ENCODE measurements around the gene WNT2B.

The WNT2B gene

DNA sequence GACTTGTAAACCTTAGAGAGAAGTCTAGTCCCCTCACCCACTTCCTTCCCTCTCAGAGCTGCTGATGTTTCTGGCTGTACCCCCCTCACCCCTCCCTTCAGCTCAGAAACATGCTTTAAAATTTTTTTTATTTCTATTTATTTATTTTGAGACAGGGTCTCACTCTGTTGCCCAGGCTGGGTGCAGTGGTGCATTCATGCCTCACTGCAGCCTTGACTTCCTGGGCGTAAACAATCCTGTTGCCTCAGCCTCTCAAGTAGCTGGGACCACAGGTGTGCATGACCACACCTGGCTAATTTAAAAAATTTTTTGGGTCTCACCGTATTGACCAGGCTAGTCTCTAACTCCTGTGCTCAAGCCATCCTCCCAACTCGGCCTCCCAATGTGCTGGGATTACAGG lies 2.9 kb upstream of the WNT2B start:
- no peak for DNase-seq

DNA sequence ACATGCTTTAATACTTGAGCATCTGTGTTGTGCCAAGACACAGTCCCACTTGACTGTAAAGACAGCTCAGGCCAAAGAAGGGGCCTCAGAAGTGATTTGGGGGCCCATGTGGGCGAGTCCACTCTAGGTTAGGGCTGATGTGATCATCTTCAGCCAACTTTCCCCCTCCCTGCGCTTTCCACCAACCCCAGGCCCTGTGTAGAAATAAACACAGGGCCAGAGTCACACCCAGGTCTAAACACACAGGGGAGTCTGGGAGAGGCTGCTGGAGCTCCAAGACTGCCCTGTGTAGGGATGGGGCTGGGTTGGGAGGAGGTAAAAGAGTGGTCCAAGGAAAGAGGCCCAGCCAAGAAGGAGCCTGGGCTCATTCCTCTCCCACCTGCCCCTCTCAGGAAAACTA lies 2.5 kb upstream of the WNT2B start:
- no peak for DNase-seq

DNA sequence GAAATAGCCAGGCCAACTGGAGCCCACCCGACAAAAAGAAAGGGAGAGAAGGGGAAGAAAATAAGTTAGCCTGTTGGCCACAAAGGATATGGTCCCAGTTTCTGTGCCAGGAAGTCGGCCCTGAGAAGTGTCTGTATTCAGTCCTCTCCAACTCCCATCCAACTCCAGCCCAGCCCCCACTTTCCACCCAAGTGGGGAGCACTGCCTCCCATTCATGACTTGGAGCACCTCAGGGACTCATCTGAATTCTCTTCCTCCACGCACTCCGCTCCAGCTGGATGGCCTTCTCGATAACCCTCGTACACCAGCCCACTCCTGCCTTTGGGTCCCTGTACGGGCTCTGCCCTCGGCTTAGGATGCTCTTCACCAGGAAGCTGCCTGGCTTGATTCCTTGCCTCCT lies 2.0 kb upstream of the WNT2B start:
- DNase-seq = no peak

DNA sequence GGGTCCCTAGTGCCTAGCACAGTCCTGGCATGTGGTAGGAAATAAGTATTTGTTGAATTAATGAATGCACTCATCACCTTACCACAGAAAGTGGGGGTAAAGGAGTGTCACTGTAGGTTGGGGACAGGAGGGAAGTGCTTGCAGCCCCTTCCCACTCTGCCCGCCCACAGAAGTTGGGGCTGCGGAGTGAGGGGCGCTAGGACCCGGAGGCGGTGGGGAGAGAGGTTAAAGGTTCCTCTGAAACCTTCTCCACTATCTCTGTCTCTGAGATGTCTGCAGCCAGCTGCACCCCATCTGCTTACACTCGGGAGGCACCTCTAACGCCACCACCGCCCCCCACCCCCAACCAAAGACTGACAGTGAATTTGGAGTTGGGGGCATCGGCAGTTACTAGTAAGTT lies 1.4 kb upstream of the WNT2B start:
- DNase-seq = no peak

DNA sequence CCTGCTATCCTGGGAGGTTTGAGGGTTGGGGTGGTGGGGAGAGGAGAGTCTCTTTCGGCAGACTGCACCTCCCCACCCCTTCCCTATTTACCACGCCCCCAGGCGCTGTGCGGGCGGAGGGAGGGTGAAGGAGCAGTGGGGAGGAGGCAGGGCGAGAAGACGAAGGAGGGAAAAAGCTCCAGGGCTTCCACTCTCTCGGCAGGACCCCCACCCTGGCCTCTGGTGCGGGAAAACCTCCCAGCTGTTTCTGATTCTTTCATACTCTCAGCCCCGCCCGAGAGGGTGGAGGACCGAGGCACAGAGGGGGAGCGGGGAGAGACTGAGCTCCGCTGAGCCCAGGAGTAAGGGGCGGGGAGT lies 866 bp upstream of the WNT2B start:
- DNase-seq = no peak

DNA sequence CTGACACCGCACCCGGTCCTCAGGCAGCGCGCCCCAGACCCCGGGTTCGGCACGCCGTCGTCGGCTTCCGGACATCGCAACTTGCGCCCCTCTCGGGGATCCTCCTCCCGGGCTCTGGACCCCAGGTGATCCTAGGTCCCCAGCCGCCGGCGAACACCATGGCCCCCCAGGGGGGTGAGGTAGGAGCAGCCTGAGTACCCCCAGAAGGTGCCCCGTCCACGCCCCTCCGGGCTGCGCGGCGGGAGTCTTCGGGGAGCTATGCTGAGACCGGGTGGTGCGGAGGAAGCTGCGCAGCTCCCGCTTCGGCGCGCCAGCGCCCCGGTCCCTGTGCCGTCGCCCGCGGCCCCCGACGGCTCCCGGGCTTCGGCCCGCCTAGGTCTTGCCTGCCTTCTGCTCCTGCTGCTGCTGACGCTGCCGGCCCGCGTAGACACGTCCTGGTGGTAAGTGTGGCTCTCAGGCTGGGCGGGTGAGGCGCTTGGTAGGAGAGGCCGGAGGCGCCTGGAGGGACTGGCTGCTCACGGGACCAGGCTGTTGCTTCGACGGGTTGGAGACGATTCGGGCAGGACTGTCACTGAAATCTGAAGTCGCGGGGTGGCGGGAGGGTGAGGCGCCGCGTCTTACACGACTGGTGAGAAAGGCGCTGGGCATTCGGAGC lies 367 bp downstream of the WNT2B start:
- DNase-seq = no peak

DNA sequence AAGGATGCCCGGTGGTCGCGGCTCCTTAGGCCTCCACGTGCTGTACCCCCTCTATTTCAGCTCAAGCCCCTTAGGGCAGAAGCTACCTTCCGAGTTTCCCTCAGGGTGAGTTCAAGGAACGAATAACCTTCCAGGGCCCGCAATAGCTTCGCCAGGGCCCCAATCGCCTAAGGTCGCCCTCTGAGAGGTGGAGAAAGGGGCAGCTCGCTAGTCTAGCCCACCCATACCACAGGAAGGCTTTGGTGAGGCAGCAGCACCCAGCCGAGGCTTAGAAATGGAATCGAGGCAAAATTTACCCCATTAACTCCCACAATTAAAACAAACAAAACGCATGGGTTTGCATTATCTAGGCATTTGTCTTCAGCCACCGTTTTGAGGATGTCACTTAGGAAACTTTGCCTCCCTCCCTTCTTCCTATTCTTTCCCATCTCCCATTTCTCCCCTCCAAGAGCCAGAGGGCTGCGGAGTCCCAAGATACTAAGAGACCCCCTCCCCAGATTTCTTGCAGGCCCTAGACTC lies 954 bp downstream of the WNT2B start:
- no peak for DNase-seq

DNA sequence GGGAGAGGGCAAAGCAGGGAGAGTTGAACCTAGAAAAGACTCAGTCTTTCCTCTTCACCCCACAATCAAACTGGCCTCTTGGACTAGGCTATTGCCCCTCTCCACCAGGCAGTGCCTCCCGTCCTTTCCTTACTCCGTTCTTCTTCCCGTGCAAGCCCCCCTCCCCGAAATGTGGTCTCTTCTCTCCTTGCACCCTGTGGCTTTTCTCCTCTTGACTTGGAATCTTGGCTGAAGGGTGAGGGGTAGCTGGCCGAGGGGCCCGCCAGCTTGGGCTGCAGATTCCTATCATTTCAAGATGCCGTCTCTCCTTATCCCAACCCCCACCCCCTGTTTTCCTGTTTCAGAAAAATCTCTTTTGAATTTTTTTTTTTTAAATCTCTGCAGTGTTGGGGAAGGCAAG lies 1.6 kb downstream of the WNT2B start:
- no peak for DNase-seq

DNA sequence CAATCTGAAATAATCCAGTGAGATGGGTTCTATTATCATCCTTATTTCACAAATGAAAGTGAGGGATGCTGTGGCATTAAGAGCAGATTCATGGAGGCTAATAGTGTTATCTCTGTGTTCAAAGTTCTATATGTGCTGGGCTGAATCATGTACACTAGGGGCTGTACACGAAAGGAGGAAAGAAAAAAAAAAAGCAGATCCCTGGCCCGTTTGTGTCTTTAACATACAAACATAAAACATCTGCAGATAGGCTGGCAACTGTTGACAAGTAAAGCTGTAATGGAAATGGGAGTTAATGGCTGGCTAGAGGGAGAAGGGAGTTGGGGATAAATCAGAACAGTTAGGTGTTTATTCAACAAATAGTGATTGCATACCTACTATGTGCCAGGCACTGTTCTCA lies 3.1 kb downstream of the WNT2B start:
- no peak for DNase-seq

DNA sequence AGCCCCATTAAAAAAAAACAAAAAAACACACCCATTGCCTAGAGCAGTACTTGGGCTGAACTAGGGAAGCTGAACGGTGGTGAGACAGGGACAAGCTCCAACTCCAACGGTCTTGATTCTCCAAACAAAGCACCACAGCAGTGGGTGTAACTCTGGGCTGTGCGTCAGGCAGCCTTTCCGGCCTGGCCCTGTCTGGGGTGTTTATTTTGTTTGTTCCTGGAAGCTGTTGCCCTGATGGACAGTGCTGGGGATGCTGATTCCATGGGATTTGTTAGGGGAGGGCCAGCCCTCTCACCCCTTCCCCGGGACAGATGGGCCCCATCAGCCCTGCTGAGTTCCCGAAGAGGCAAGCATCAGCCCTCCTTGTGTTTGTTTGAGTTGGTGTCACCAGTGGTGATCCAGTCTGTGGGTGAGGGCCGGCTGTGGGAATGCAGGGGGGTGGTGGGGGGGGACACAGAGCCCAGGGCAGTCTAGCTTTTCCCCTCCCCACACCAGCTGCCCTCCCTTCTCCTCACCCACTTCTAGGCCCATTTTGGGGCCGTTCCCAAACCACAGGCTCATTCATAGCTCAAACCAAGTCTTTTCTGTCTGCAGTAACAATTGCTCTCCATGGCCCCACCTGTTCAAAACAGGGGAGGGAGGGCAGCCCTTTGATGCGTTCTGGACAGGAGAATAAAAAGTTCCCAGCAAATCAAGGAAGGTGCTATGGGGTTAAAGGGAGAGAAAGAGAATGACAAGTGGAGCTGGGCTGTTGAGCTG lies 4.5 kb downstream of the WNT2B start:
- no peak for DNase-seq

DNA sequence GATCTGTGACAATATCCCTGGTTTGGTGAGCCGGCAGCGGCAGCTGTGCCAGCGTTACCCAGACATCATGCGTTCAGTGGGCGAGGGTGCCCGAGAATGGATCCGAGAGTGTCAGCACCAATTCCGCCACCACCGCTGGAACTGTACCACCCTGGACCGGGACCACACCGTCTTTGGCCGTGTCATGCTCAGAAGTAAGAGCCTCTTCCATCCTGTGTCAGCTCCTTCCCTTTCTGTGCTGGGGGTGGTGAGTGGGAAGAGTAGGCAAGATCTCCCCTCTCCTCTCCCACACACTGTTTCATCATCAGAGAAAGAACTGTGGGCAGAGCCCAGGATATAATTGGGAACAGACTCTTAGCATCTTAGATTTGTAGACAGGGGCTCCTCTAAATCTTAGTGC lies 6.1 kb downstream of the WNT2B start:
- DNase-seq = no peak

DNA sequence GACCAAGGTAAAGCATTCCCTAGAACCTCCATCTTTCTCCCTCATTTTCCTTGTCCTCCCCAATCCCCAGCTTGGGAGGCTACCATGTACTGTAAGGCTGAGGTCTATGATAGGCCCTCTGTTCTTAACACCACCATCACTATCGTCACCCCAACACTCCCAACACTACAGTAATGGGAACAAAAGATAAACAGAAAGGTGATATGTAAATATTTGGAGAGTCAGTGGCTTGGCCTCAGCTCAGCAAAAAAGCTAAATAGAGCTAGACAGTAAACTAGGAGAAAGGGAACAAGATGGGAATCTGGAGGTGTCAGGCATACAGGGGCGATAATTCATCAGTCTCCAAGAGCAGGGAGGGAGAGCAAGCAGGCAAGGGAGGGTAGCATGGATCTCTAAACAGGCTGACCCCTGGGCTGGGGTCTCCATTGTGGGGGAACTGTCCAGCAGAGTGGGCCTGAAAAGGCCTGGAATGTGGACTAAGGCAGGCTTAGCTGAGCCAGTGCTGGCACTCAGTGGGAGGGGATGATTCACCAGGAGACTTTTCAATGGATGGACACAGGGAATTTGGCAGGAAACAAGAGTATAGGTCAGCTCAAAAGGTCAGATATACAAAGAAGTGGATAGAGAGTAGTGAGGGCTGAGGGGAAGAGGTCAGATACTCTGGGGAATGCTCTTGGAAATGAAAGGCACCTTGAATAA lies 6.7 kb downstream of the WNT2B start:
- peak; percentile 46 for DNase-seq

DNA sequence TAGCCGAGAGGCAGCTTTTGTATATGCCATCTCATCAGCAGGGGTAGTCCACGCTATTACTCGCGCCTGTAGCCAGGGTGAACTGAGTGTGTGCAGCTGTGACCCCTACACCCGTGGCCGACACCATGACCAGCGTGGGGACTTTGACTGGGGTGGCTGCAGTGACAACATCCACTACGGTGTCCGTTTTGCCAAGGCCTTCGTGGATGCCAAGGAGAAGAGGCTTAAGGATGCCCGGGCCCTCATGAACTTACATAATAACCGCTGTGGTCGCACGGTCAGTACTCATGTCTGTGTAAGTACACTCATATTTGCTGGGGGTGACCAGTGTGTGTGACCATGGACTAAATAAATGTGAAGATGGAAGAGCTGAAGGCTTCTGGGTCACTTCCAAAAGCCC lies 7.4 kb downstream of the WNT2B start:
- no peak for DNase-seq

DNA sequence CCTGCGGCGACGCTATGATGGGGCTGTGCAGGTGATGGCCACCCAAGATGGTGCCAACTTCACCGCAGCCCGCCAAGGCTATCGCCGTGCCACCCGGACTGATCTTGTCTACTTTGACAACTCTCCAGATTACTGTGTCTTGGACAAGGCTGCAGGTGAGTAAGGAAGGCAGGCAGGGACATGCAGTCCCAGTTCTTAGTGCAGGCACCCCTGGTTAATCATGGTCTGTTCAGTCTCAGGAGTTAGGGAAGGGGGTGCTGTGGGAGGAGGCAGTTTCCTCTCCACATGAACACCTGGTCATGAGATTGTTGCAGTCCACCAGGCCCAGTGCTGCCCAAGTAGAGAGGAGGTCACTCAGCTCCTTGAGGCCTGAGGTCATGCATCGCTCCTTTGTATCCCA lies 8.5 kb downstream of the WNT2B start:
- DNase-seq = no peak

DNA sequence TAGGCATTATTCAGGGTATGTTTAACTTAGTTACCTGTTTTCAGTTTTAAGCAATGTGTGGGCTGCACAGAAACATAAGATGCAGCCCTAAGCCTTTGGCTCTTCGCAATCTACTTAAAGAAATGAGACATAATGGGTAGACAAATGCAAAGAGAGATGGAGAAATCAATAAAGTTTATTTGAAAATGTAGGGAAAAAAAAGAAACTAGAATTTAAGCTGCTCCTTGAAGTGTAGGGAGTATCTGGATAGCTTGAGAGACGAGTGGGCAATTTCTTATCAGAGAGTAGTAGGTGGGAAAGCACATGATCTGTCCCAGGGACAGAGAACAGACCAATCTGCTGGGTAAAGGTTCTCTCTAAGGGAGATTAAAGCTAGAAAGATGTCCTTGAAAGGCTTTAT lies 8.9 kb downstream of the WNT2B start:
- no peak for DNase-seq

DNA sequence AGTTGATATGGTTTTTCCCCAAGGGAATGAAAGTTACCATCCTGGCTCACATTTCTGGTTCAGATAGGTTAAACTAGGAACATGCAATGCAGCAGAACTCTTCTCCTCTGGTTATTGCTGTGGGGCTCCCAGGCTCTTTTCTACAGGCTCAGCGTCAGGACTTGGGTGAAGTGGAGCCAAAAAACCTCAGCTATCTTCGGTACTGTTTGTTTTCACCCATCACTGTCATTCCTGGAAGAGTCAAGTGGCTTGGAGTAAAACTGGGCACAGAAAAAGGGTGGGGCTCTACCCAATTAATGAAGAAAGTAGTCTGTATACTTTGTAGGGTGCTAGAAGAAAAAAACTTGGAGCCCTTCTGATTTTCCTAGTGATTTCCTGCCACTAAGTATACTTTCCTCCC lies 9.4 kb downstream of the WNT2B start:
- DNase-seq = no peak

DNA sequence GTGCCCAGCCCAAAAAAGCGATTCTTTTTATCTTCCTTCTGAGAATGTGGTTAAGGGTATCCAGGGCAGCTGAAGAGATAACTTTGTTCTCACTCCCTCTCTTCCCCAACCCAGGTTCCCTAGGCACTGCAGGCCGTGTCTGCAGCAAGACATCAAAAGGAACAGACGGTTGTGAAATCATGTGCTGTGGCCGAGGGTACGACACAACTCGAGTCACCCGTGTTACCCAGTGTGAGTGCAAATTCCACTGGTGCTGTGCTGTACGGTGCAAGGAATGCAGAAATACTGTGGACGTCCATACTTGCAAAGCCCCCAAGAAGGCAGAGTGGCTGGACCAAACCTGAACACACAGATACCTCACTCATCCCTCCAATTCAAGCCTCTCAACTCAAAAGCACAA lies 11.4 kb downstream of the WNT2B start:
- no peak for DNase-seq

DNA sequence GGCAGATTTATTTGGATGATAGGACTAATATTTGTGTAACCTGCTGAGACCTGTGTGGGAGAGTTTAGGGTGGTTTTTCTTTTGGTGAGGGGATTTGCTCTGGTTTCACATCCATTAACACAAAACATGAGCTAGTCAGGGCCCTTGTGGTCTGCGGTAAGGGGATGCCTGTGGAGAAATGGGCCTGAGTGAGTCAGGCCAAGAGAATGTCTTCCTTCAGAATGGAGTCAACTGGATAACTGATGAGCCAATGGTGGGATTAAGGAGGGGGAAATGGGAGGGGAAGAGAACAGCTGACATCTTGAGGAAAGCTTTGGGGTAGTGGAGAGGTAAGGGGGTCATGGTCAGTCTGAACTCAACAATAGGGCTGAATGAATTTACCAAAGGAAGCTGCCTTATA lies 13.9 kb downstream of the WNT2B start:
- peak; percentile 77 for DNase-seq

DNA sequence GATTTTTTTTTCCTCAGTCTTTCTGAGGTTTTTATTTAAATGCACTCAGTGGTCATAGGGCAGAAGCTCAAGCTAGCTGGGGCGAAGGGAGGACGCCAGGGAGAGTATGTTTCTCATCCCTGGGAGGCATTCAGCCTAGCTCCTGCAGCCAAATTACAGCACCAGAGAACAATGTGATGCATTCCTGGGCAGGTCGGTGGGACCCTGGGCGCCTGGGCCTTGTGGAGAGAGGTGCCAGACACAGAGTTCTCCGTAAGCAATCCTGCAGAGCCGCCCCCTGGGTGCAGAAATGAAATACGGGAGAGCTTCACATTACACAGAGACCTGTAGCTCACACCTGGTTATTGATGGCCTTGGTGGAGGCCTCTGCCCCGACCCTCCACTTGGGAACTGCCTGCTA lies 15.5 kb downstream of the WNT2B start:
- DNase-seq = no peak

DNA sequence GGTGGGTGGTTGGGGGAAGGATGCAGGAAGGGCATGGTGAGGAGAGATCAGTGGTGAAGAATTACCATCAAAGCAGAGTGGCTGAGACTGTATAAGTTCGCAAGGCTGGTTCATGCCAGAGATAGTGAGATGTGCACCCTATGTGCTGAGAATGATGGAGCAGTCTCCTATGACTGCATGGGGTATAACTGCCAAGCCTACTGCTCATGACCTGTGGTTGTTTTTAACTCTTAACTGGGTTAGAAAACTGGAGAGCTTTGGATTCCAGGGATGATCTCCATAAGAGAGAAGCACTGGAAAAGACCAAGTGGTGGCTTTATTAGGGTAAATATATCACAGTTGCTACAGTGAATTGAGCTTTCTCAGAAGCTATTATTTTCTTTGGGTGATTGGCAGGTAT lies 16.2 kb downstream of the WNT2B start:
- no peak for DNase-seq

DNA sequence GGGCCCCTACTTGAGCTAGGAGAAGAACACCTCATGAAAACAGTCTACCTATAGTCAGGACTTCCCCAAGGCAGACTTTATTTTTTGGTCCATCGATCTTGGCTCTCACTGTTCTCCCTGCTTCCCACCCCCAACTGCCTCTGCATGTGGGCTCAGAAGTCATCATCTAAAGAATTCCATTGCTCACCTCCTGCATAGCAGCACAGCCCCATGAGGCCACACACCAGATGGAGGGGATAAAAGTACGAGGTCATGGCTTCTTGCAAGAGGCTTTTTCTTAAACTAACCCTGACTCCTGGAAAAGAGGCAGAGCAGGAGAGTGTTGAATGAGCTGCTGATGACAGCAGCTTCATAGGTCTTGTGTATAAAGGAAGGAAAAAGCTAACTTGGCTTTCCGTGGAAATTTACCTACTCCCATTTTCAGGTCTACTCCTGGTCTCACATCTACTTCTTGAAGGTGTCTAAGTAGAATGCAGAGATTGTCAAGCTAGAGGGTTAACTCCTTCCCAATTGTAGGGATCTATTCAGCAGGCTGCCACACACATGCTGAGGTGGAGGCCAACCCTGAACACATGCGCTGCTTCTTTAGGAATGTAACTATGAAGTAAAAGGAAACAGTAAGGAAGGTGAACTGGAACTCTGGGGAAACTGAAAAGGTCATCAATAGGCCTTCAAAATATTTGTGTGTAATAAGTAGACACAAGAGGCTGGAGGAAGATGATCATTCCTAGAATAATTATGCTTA lies 18.7 kb downstream of the WNT2B start:
- no peak for DNase-seq

DNA sequence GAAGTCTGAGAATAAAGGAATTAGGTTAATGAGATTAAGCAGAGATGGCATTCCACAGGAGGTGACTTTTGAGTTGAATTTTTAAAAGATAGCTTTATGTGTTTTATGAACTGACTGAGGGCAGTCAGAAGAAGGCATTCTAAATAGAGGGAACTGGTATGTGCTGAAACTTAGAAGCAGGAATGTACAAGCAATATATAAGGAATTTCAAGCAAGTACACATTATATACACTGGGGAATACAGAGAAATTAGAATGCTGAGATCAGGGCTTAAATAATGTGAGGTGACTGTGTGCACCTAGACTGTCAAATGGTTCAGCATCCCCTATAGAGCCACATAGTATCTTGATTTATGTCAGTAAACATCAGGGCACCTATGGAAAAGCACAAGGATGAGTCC lies 19.3 kb downstream of the WNT2B start:
- DNase-seq = no peak

DNA sequence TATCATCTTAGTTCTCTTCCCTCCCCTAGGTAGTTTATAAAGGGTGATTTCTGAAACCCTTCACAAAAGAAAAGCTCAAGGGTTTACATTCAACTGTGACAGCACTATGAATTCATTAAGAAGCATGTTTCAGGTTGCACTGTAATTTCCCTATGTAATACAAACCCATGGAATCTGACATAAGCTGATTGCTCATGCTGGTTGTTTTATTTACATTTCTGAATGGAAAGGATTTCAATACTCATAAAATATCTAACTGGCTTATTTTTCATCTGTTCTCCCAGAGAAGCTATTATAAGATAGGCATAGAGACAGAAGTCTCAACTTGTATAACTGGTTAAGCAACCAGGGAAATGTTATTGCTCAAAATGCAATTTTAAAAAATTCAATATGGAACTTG lies 20.5 kb downstream of the WNT2B start:
- DNase-seq = no peak

DNA sequence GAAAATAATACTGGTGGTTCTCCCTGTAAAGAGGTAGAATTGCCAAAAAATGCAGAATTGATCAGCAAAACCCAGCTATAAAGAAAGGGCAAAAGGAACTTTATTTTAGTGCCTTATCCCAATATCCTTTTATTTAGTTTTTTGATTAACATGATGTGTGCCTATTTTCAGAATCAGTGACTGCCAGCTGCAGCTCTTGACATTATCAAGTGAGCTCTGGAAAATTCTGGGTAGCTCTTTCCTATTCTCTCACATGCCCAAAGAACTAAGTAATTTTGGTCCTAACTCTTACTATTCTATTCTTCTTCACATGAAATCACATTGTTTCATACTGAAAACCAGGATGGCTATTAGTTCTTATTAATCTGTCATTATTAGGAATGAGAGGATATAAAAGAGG lies 22.1 kb downstream of the WNT2B start:
- no peak for DNase-seq
